C4-2B (cell line): ENCODE results near the gene RDH14.

ENCODE experiments used
- CTCF ChIP-seq: fragments of 450-650 bp; conservative IDR thresholded peaks from 2 replicates; pipeline ENCODE4 v1.5.1; 2017; ENCODE audit warnings: mild to moderate bottlenecking
- ZFX ChIP-seq: fragments of 450-650 bp; IDR thresholded peaks from 2 replicates; pipeline ENCODE4 v1.6.1; 2017

GRCh38 chr2:18531194-18531593 is 29.3 kb downstream of the RDH14 start:
- TF ChIP-seq CTCF = no peak
- no peak for TF ChIP-seq ZFX
